GM18520 (cell line): ENCODE results near the gene KCNA10.
"Not testable (repeated sequence)": the region's sequence is repeated elsewhere in the genome, so short reads cannot be mapped to it uniquely, and the experiment has no call there.

Source experiments
- ATAC-seq: cut with Tn5 transposase; IDR thresholded peaks from one replicate; pipeline ENCODE4 v1.9.1; 2021; ENCODE audit not compliant: unreplicated experiment

The KCNA10 gene

DNA sequence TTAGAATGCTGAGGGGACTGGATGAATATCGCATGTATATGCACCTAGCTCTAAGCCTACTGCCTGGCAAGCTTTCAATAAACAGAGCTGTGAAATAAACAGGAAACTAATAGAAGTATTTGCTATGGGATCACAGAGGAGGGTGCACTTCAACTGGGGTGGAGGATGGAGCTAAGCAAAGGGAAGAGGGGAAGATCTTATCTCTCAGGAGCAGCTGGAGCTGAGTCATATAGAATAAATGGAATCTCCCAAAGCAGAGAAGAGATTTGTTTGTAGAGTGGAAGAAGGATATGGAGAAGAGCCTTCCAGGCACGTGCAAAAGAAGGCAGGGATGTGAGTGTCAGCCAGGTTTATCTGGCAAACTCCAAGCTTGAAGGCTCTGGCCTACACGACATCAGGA lies 17.0 kb upstream of the KCNA10 start:
- ATAC-seq, result no peak

DNA sequence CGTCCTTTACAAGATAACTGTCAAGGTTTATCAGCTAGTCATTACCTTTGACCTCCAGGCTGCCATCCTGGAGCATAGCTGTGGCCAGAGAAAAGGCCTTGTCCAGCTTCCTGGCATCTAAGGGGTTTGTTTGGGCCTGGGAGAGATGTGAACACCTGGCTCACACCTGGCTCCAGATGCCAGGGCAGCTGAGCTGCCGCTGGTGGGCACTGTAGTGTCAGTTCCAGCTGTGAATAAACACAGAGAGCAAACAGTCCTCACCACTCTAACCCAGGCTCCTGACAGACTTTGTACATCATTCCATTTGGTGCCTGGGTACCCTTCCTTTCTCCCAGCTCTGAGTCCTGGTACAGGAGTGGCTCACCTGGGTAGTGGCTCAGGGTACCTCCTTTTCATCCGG lies 14.3 kb upstream of the KCNA10 start:
- ATAC-seq, result no peak

DNA sequence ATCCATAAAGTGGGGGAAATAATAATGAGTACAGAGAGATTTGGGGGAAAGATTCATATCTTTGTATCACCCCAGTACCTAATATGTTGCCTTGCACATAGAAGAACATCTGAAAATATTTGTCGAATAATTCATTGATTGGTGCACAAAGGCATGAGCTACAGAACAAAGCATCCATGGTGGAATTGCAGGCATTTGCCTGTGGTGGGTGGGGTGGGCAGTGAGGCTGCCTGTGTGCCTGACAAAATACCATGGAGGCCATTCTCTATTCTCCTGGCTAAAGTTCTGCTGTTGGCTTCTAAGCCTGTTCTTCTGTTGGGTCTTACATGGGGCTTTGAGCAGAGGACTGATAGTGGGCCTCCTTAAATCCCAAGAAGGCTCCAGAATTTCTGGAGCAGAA lies 10.0 kb upstream of the KCNA10 start:
- no peak for ATAC-seq

DNA sequence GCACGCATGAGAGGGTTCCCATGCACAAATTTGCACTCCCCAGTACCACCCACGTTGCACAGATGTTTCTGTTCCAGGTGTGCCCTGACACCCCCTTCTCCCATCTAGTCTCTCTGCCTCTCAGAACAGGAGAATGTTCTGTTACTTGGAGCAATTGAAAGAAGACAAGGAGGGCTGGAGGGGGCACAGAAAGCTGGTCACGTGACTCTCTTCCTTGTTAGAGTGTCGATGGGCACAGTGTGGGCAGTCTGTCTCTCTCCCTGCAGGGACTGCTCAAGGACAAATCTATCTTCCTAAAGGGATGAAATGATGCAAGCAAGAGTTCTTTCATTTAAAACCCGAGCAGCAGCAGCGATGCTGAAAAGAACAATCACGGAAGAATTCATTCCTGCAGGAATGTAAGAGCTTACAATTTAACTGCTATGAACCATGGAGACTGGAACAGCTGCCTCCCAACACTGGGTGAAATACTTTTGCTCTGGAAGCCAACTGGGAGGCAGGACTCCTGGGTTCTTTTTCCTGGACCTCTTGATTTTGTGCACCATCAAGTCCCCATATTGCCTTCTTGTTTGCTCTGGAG lies 7.3 kb upstream of the KCNA10 start:
- no peak for ATAC-seq

DNA sequence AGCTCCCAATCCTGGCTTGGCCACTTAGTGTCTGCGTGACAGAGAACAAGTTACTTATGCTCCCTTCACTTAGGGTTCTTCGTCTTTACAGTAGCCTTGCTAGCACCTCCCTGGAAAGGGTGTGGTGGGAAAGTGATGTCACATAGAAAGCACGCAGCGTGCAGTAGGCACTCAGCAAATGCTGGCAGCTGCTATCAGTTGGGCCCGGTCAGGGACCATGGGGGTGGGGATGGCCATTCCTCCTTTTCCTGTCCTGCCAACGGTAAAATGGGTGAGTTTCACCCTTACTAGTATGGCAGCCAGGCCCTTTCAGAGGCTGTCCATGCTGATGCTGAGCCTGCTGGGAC lies 6.2 kb upstream of the KCNA10 start:
- ATAC-seq, result no peak

DNA sequence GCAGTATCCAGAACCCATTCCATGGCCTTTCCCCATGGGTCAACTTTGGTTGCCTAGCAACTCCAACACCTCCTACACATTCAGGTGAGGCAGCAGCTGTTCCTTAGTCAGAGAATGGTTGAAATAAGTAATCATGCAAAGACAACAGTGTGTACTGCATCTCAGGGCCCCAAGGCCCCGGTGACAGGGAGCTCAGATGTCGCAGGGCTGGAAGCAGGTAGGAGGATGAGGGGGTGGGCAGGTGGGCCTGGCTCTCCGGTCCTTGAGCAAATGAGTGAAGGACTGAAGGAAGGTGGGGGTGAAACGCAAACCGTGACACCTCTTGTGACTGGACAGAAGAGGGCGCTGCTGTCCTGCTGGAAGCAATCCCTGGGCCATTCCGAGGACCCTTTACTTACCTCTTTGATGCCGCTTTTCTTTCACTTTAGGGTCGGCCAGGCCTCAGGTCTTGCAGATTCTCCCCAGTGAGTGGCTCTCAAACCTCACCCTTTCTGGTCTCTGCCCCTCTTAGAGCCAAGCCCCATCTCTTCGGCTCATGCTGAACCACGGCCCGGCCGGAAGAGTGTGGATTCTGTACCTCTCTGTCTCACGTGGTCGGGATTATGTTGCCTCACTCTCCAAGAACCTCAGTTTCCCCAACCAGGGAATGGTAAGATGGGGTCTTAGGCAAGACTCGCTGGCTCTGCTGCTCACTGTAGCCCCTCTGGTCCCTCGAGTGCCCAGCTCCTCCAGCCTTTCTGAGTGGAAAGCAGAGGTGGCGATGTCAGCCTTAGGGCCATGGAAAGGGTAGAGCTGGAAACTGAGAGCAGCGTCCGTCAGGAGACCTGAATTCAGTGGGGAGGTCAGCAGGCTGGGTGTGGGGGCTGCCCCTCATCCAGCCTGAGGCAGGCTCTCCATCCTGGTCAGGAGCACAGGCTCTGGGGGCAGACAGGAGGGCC lies 5.6 kb upstream of the KCNA10 start:
- no peak for ATAC-seq

DNA sequence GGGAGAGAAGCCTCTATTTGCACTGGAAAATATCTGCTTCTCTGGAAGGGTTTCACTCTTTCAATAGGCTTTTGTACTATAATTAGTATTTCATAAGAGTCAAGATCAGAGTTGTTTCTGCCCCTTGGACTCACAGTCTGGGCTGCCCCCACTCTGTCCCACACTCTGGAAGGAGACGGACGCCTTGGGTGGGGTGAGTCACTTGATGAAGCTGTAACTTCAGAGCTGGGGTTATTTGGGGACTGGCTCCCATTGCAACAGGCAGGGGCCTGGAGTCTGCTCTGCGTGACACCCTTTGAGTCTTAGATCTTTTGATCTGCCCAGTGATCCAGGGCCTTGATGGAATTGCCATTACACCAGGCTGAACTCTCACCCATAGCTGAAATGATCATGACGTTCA lies 4.0 kb upstream of the KCNA10 start:
- ATAC-seq, result no peak

DNA sequence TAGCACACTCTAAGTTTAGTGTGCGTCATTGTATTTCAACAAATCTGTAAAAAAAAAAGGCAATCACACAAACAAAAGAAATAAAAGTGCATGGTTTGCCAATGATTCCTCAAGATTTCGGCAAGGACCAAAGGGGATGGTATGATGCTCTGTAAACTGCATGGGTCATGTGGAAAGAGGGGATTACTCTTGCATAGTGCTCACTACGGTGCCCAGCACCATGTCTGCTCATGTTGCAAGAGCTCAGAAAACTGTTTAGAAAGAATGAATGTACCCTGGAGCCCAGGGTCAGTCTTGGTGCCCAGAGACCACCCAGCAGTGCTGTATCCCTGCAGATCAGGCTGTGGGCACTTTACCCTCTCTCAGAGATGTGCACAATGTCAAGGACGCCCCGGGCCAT lies 3.6 kb upstream of the KCNA10 start:
- ATAC-seq, result no peak

DNA sequence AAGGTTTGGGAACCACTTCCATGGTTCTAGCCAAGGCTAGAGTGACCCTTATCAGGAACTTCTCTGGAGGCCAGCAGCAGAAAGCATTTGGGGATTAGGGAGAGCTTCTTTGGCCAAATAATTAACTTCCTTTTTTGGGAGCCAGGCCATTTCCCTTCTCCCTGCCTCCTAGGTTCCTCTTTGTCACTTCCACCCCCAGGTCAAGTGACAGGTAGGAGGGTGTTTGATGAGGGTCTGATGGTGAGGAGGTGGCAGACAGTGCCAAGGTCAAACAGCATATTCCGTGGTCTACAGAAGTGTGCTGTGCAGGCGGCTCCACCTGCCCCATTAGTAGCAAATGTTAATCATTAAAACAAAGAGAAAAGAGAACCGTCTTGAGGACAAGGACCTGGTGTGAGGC lies 1.9 kb upstream of the KCNA10 start:
- ATAC-seq, result no peak

DNA sequence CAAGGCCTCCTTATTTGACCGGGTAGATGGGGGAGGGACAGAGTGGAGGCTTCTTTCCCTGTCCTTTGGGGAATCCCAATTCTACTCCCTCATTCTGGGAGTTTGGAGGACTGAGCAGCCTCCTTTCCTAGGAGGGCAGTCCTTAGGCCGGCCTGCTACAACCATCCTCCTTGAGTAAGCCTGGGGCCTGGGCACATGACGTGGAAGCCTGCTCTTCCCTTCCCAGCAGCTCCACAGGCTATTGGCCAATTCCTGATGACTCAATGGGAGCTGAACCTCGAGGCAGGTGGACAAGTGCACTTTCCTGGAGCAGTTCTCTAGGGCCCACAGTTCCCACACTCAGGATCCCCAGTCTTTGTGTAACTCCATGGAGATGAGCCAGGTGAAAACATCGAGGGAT lies 3.1 kb downstream of the KCNA10 start:
- ATAC-seq, result no peak

DNA sequence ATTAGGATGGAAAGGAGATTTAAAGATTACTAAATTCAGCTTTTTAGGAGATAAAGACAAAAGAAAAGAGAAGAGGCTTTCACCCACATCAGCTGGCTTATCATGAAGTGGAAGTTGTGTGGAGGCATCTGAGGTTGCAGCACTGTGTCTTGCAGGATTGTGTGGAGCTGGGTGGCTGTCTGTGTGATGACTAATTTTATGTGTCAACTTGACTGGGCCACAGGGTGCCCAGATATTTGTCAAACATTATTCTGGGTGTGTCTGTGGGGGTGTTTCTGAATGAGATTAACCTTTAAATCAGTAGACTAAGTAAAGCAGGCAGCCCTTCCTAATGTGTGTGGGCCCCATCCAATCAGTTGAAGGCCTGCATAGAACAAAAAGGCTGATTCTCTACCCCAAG lies 3.9 kb downstream of the KCNA10 start:
- ATAC-seq, result no peak

DNA sequence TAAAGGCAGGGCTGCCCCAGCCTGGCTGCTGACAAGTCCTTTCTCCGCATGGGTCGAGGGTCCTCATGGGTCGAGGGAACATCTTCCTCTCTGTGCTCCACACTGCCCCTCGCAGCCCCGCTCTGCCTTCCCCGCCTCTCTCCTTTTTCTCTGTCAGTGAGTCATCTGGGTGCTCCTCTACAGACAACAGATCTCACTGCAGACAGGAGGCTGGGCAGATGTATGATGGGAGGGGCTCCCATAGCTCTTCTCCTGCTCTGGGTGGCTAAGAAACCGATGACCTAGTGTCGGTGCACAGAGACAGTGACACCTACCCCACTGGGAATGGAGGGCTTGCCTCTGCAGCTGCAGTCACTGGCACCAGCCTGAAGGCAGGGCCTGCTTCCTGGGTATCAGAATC lies 5.5 kb downstream of the KCNA10 start:
- ATAC-seq, result no peak

DNA sequence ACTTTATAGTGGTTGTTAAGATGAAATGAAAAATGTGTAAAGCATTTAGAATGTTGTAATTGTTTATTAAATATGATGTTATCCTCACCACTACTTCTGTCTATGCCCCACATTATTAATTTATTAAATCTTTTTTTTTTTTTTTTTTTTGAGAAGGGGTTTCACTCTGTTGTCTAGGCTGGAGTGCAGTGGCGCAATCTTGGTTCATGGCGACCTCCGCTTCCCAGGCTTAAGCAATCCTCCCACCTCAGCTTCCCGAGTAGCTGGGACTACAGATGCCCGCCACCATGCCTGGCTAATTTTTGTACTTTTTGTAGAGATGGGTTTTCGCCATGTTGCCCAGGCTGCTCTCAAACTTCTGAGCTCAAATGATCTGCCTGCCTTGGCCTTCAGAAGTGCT lies 7.5 kb downstream of the KCNA10 start:
- no peak for ATAC-seq

DNA sequence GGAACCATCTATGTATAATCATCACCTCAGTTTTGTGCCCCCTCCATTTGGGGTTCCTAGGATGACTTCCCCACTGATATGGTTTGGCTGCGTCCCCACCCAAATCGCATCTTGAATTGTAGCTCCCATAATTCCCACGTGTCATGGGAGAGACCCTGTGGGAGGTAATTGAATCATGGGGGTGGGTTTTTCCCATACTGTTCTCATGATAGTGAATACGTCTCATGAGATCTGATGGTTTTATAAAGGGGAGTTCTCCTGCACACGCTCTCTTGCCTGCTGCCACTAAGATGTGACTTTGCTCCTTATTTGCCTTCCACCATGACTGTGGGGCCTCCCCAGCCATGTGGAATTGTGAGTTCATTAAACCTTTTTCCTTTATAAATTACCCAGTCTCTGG lies 8.1 kb downstream of the KCNA10 start:
- ATAC-seq, result not testable (repeated sequence)

DNA sequence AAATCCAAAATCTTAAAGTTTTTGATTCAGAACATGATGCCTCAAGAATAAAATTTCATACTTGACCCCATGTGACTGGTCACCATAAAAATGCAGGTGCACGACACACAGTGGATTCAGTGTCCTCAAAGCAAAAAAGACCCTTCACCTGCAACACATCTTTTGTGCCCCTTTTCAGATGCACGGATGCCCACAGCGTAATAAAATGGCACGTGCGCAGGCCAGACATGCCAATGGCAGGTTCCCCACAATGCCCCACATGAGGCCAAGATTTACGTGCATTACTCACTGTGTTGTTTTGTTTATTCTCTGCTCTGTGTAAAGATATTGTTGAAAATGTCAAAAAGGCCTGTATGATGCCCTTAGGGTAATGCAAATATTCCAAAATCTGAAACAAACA lies 9.3 kb downstream of the KCNA10 start:
- ATAC-seq, result no peak

DNA sequence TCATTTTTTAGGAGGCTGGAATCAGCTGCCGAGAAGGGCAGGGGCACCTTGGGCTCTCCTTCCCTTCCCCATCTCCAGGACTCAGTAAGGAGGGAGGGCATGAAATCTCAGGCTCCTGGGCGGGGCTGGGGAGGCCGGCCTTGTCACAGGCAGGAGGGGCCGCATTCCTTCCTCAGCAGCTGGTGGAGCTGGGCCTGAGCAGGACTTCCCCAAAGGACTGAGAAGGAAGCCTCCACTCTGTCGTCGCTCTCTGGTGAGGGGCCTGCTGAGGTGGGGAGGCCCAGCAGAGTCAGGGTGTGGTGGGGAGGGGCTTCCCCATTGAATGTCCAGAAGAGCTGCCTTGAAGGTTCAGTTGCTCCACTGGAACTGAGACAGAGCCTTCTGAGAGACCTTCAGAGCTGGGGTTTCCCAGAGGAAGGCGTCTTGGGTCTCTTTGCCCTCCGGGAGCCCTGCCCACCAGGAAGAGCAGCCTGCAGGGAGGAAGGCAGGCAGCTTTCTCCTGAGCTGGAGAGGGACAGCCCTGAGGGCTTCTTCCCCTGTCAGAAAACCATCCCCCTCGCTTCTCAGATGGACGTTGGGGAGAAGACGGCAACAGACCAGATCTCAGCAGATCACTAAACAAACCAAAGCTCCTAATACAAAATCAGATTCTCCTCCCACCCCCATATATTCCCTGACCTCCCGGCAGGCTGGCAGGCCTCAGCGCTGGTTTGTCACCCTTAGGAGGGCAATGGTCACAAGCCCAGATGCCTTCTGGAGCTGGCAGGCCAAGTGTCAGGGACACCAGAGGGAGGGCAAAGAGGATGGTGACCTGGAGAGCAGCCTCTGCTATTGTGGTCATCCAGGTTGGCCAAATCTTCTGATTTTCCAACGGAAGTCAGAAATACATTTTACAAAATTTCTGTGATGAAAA lies 10.7 kb downstream of the KCNA10 start:
- ATAC-seq, result no peak

DNA sequence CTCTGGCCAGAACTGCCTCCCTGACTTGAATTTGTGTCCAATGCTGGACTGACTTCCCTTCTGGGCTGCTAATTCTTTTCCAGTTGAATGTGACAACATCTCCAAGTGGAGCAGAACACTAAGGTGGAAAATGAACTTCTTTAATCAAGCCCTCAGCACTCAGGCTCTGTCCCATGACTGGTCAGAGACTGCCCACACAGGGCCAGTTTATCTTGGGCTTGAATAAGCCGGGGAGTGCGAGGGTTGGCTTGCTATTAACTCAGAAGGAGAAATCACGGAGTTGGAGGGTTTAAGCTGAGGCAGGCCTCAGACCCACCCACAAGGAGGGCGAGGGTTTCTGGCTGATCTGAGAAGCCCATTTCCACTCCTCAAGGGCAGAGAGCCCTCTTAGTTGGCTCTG lies 12.4 kb downstream of the KCNA10 start:
- no peak for ATAC-seq

DNA sequence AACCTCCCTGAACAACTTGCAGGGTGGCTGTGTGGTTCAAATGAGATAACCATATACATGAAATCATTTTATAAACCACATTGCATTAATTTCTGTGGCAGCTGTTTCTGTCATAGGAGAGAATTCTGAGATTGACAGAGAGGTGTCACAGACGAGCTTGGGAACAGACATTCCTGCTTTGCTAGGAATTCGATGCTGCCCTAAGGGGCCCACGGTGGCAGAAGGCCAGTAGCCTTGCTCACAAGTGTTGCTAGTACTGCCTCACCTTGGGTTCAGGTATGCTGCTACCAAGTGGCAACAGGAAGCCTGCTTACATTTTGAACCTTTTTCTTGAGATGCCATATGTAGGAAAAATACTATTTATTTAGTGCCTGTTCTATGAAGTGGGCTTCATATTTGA lies 13.4 kb downstream of the KCNA10 start:
- no peak for ATAC-seq

DNA sequence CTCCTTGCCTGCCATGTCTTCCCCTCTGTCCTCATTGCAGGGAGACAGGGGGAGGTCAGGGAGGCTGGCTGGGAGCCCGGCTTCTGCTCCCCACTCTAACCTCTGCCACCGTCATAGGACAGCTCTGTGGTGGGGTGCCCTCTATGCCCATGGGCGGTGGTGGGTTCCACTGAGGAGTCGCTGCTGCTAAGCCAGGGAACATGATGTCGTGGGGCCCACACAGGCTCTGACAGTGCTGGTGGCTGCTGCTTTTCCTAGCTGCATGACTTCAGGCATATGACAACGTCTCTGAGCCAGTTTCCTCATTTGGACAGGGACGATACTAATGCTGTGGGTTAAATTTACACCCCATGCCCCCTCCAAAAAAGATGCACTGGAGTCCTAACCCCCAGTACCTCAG lies 14.7 kb downstream of the KCNA10 start:
- no peak for ATAC-seq

DNA sequence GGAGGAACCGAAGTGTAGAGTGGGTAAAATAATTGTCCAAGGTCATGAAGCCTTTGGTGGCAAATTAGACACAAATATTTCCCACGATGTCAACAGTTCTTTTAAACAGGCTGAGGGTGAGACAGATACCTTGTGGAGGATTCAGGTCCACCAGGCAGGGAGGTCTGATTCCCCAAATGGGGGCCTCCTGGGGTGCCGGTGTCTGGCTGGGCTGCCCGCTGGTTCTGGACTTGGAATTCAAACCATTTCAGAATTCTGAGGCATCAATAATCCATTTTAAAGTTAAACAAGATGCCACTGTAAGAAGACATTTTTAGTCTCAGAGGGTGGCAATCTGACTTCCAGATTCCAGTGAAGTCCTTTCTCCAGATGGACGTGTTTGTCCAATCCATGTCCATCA lies 15.5 kb downstream of the KCNA10 start:
- ATAC-seq, result no peak

DNA sequence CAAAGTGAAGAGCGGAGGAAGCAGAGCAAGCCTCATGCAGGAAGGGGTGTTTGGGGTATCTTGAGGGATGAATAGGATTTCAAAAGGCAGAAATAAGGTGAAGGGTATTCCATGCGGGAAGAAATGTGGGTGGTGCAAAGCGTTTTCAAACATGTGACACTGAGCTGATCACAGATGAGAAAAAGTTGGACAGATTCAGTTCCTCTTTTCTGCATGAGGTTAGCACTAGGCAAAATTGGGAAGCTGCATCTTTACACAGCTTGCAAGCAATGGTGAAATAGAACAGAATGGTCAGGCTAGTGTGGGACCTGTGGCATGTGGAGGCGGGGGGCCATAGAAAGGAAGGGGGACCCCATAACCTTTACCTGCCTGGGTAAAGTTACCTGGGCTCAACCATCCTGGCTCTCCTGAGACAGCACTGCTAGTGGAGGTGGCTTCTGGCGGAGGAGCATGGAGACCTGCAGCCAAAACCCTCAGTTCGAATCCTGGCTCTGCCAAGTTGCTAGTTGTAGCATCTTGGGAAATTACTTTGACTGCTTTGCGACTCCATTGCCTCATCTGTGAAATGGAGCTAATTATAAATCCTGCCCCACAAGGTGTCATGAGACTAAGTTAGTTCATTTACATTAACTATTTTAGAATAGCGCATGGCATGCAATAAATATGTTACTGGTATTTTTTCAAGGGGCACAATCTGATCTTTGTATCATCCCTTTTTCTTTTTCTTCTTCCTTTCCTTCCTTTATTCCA lies 16.4 kb downstream of the KCNA10 start:
- no peak for ATAC-seq
